Measurements from ENCODE around the gene C1orf50.
"Not testable (repeated sequence)": the region's sequence is repeated elsewhere in the genome, so short reads cannot be mapped to it uniquely, and the experiment has no call there.

Gene C1orf50

DNA sequence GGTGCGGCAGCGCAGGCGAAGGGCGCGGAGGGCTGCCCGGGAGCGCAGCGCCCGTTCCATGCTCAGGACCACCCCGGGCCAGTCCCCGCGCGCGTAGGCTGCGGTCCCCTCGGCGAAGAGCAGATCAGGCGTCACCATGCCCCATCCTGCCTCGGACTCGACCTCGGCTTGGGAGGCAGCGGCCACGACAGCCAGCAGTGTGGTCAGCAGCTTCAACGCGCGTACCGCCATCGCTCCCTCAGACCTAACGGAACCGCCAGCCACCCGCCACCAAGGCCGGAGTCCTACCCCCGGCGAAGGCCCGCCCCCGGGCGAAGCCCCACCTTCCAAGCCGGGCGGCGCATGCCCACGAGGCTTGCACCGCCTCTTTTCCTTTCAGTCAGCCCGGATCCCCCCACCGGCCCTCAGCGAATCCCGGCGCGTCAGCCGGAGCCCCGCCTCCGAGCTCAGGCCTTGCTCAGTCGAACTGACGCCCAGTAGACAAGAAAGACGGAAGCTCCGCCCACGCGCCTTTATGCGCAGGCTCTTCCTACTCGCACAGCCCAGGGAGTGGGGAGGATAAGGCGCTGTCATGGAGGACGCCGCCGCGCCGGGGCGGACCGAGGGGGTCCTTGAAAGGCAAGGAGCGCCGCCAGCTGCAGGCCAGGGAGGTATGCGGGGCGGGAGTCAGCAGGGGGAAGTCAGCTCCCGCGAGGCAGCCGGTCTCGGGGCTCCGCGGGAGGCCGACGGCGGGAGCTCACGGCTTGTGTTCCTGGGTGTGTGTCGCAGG is at the start of gene C1orf50, which contains the start of gene P3H1:
C1orf50 (plus strand) TSS at position 509 of the 769 bp plus-strand sequence; CDS start at position 572, 63 bp downstream.
P3H1 (minus strand) TSS at position 288 of the 769 bp plus-strand sequence; CDS start at position 231, 57 bp downstream.
- no peaks in the 10 kb centered on the region for H3K27me3 Mint-ChIP-seq (ENCODE audit: low read depth)
- H3K4me3 Mint-ChIP-seq: no peak within 1 kb of the TSS
- H3K9me3 Mint-ChIP-seq: no peaks in the 10 kb centered on the region
- H3K27ac Mint-ChIP-seq: peak within 1 kb of the TSS; percentile 88
- peaks cover 7% of the 10 kb centered on the region for H3K36me3 Mint-ChIP-seq (ENCODE audit: low read depth)
- peaks cover 21% of the 10 kb centered on the region for H3K4me1 Mint-ChIP-seq (ENCODE audit: low read depth)

- Mint-ChIP-seq H3K4me1 (ENCODE audit: low read depth) (no peaks in the 10 kb centered on the region), H3K36me3 (ENCODE audit: low read depth) (peaks cover 13% of the 10 kb centered on the region)
Measured at GRCh38 chr1:42720868-42721267, 46.2 kb upstream of the C1orf50 start.

GRCh38 chr1:42721926-42722325 is 45.1 kb upstream of the C1orf50 start:
- Mint-ChIP-seq H3K27ac (no peak overlapping the region), H3K9me3 (no peaks in the 10 kb centered on the region), H3K36me3 (ENCODE audit: low read depth) (peaks cover 10% of the 10 kb centered on the region), H3K4me3 (no peak overlapping the region), H3K4me1 (ENCODE audit: low read depth) (no peaks in the 10 kb centered on the region), H3K27me3 (ENCODE audit: low read depth) (peaks cover 3% of the 10 kb centered on the region)

More at GRCh38 chr1:42720868-42721267, 46.2 kb upstream of the C1orf50 start:
- Mint-ChIP-seq H3K27ac (no peak overlapping the region), H3K4me3 (no peak overlapping the region), H3K9me3 (no peaks in the 10 kb centered on the region), H3K27me3 (ENCODE audit: low read depth) (peaks cover 3% of the 10 kb centered on the region)

DNA sequence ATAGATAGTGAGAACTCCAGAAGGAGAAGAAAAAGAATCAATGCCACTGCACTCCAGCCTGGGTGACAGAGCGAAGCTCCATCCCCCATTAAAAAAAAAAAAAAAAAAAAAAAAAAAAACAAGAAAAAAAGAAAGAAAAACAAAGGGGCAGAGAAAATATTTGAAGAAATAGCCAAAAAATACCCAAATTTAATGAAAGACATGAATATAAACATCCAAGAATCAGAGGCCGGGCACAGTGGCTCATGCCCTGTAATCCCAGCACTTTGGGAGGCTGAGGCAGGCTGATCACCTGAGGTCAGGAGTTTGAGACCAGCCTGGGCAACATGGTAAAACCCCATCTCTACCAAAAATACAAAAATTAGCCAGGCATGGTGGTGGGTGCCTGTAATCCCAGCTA is 44.6 kb upstream of the C1orf50 start:
- not testable (repeated sequence) for H3K27ac Mint-ChIP-seq; H3K36me3 Mint-ChIP-seq (ENCODE audit: low read depth); H3K4me1 Mint-ChIP-seq (ENCODE audit: low read depth); H3K4me3 Mint-ChIP-seq; H3K9me3 Mint-ChIP-seq; H3K27me3 Mint-ChIP-seq (ENCODE audit: low read depth)

- Mint-ChIP-seq H3K4me1 (ENCODE audit: low read depth) (no peaks in the 10 kb centered on the region), H3K27me3 (ENCODE audit: low read depth) (peaks cover 3% of the 10 kb centered on the region), H3K4me3 (no peak overlapping the region), H3K9me3 (no peaks in the 10 kb centered on the region), H3K27ac (no peak overlapping the region), H3K36me3 (ENCODE audit: low read depth) (peaks cover 3% of the 10 kb centered on the region)
Measured at GRCh38 chr1:42723511-42723910, 43.5 kb upstream of the C1orf50 start.

DNA sequence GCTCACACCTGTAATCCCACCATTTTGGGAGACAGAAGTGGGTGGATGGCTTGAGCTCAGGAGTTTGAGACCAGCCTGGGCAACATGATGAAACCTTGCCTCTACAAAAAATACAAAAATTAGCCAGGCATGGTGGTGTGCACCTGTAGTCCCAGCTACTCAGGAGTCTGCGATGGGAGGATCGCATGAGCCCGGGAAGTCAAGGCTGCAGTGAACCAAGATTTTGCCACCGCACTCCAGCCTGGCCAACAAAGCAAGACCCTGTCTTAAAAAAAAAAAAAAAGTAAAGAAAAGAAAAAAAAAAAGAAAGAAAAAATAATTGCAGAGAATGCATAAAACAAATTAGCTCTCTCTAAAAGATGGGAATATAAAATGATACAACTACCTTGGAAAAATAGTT is 41.2 kb upstream of the C1orf50 start:
- H3K36me3 Mint-ChIP-seq (ENCODE audit: low read depth); H3K27ac Mint-ChIP-seq; H3K27me3 Mint-ChIP-seq (ENCODE audit: low read depth); H3K4me1 Mint-ChIP-seq (ENCODE audit: low read depth); H3K9me3 Mint-ChIP-seq; H3K4me3 Mint-ChIP-seq: not testable (repeated sequence)

- no peak overlapping the region for H3K4me3 Mint-ChIP-seq
- no peaks in the 10 kb centered on the region for H3K27me3 Mint-ChIP-seq (ENCODE audit: low read depth)
- H3K9me3 Mint-ChIP-seq: no peaks in the 10 kb centered on the region
- H3K27ac Mint-ChIP-seq: no peak overlapping the region
- H3K36me3 Mint-ChIP-seq (ENCODE audit: low read depth): no peaks in the 10 kb centered on the region
- no peaks in the 10 kb centered on the region for H3K4me1 Mint-ChIP-seq (ENCODE audit: low read depth)
Measured at GRCh38 chr1:42730002-42730401, 37.0 kb upstream of the C1orf50 start.

DNA sequence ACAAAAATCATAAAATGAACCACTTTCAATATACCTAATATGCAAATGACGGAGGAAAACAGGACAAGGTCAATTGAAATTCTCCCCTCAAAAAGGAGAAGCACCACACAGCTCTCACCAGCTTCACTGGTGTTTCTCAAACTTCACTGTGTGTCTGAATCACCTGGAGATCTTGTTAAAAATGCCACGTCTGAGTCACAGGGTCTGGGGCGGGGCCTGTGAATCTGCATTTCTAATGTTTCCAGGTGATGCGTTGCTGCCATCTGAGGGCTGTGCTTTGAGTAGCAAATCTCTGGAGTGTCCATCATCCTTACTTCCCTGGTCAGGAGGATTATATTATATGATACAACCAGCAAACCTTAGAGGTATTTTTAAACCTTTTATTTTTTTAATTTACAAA is 36.1 kb upstream of the C1orf50 start:
- Mint-ChIP-seq H3K9me3 (no peaks in the 10 kb centered on the region), H3K36me3 (ENCODE audit: low read depth) (no peaks in the 10 kb centered on the region), H3K27me3 (ENCODE audit: low read depth) (no peaks in the 10 kb centered on the region), H3K4me1 (ENCODE audit: low read depth) (no peaks in the 10 kb centered on the region), H3K4me3 (no peak overlapping the region), H3K27ac (no peak overlapping the region)

DNA sequence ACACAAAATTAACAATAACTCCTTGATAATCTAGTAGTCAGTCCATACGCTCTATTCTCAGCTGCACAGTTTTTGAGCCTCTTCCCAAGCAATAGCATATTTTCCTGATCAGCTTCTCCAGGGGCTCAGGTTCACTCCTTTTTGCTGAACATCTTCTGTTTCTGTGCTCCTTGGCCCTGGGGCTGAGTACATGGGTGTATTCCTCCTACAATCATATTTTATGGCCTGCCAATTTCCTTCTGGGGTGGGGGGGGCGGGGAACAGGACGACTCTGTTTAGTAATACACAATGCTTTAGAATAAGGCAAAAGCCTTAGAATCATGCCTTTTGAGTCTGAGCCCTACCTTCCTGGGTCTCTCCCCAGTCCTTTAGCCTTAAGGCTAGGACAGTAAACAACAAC is 35.5 kb upstream of the C1orf50 start:
- Mint-ChIP-seq H3K27me3 (ENCODE audit: low read depth) (no peaks in the 10 kb centered on the region), H3K4me3 (no peak overlapping the region), H3K9me3 (no peaks in the 10 kb centered on the region), H3K27ac (no peak overlapping the region), H3K4me1 (ENCODE audit: low read depth) (no peaks in the 10 kb centered on the region), H3K36me3 (ENCODE audit: low read depth) (no peaks in the 10 kb centered on the region)

DNA sequence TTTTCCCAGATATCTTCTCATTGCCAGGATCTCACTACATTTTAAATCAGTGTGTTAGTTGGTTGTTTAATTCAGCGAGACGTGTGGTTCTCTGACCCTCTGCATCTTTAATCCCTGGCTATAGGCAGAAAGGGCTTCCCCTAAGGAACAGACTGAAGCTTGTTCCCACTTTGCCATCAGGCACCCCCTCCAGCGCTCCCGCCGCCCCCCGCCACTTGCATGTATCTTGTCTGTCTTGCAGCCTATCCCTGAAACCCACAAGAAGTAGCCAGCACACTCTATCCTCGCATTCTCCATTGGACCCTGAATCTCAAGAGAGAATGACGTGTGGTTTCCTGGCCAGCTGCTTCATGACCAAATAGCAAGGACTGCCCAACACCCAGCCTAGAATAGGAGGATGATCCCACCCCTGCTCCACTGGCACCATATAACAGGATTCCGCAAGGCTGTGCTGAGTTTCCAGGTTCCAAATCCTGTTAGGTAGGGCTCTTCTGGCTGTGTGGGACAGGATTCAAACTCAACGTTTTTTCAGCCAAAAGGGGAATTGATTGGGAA is 34.8 kb upstream of the C1orf50 start:
- no peaks in the 10 kb centered on the region for H3K36me3 Mint-ChIP-seq (ENCODE audit: low read depth)
- H3K27ac Mint-ChIP-seq: no peak overlapping the region
- no peaks in the 10 kb centered on the region for H3K9me3 Mint-ChIP-seq
- no peaks in the 10 kb centered on the region for H3K27me3 Mint-ChIP-seq (ENCODE audit: low read depth)
- H3K4me1 Mint-ChIP-seq (ENCODE audit: low read depth): peaks cover 4% of the 10 kb centered on the region
- H3K4me3 Mint-ChIP-seq: no peak overlapping the region

DNA sequence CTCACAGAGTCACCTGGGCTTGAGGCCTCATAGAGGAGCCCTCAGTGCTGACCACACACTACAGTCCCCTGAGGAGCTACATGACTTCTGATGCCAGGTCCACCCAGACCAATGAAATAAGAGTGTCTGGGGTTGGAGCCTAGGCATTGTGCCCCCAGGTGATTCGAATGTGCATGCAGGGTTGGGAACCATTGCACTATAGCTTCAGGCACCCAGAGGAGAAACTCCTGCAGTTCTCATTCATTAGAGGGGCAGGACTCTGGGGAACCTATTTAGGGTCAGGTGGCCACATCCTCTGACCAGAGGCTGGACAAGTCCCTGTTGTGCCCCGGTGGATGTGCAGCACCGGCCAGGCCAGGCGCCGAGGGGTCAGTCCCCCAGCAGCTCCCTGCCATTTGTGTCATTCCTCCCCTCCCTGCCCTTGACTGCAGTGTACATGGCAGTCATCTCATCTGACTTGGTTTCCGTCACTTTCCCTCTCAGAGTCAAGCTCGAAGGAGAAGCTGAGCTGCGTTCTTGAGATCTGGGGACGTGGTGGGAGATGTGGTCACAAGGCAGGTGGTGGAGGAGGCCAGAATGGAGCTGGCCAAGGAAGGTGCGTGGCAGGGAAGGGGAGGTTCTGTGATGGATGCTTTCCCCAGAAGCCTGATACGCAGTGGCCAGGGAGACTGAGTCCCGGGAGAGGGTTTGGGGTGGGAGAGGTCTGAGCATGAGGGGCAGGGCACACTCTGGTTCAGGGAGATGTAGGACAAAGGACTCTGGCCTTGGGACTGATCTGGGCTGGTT is 33.4 kb upstream of the C1orf50 start:
- H3K4me3 Mint-ChIP-seq: no peak overlapping the region
- H3K4me1 Mint-ChIP-seq (ENCODE audit: low read depth): peaks cover 7% of the 10 kb centered on the region
- no peak overlapping the region for H3K27ac Mint-ChIP-seq
- H3K9me3 Mint-ChIP-seq: no peaks in the 10 kb centered on the region
- no peaks in the 10 kb centered on the region for H3K36me3 Mint-ChIP-seq (ENCODE audit: low read depth)
- no peaks in the 10 kb centered on the region for H3K27me3 Mint-ChIP-seq (ENCODE audit: low read depth)

DNA sequence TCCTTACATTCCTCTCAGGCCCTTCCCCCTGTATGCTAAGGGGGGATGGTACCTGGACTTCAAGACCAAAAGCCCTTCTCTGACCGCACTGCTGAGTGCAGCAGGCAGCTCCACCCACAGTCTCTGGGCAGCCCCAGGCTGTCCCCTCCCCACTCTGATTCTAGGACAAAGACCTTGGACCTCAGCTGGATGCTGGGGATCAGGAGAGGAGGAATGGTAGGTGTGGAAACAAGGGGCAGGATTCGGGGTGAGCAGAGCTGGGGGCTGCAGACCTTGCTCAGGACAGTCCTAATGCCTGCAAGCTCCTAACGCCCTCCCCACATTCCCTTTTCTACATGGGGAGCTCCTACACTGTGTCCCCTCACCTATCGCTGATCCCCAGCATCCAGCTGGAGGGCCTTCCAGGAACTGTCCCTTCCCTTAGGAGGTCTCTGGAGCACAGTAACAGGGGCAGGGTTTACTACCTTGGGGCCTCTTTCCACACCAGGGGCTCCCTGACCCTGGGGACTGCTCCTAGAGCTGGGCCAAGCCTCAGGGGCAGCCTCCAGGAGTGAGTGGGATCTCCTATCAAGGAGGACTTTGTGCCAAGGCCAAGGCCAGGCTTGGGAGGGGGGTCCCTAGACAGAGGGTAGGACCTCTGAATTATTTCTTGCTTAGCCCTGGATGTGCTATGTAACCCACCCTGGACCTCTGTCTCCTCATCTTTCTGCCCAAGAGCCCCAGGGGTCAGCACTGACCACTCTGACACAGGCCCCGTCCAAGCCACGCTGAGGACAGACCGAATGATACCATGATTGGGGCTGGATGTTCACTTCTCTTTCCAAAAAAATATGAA is 32.6 kb upstream of the C1orf50 start:
- Mint-ChIP-seq H3K36me3 (ENCODE audit: low read depth) (no peaks in the 10 kb centered on the region), H3K9me3 (no peaks in the 10 kb centered on the region), H3K27ac (no peak overlapping the region), H3K4me1 (ENCODE audit: low read depth) (peaks cover 7% of the 10 kb centered on the region), H3K27me3 (ENCODE audit: low read depth) (no peaks in the 10 kb centered on the region), H3K4me3 (no peak overlapping the region)

DNA sequence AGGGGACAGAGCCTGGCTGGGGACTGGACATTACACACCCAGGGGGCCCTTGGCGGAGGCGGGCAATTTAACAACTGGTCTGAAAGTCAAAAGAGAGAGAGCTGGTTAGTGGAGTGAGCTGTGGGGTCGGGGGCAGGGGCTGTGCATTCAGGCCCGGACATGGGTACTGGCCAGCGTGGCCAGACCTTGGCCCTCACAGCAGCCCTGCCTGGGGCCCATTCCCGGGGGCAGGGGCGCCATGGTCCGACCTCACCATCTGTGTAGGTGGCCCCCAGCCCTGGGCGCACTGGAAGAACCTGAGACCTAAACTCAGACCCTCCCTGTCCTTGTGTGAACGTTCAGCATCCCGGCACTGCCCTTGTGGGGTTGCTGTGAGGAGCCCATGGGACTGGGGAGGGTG is 32.0 kb upstream of the C1orf50 start:
- Mint-ChIP-seq H3K4me3 (no peak overlapping the region), H3K36me3 (ENCODE audit: low read depth) (no peaks in the 10 kb centered on the region)

DNA sequence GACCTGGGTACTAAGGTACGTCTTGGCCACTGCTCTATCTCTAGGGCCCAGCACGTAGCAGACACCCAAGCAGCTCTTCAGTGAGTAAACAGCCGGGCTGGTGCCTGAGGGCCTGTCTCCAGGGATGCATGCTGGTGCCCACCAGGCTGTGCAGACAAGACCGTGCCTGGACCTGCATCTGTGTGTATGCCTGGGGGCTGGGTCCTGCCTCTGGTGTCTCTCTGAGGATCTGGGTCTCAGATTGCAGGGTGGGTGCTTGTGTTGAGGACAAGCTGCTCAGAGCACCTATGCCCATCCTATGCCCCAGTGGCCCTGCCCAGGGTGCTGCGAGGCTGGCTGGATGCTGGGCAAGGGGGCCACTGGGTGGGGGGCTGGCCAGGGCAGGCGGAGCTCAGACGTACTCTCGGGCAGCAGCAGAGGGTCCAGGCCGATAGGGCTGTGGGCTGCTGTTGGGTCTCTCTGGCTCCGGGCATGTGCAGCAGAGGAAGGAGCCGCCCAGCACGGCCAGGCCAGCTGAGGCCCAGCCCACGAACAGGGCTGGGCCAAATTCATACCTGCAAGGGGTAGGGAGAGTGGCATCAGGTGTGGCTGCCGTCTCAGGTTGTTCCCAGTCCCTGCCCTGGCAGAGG is 31.5 kb upstream of the C1orf50 start:
- Mint-ChIP-seq H3K27ac (no peak overlapping the region), H3K36me3 (ENCODE audit: low read depth) (no peaks in the 10 kb centered on the region), H3K4me3 (no peak overlapping the region), H3K9me3 (no peaks in the 10 kb centered on the region), H3K27me3 (ENCODE audit: low read depth) (no peaks in the 10 kb centered on the region), H3K4me1 (ENCODE audit: low read depth) (peaks cover 7% of the 10 kb centered on the region)

More for the DNA sequence above, 32.0 kb upstream of the C1orf50 start:
- peaks cover 7% of the 10 kb centered on the region for H3K4me1 Mint-ChIP-seq (ENCODE audit: low read depth)
- H3K27ac Mint-ChIP-seq: no peak overlapping the region
- no peaks in the 10 kb centered on the region for H3K9me3 Mint-ChIP-seq
- no peaks in the 10 kb centered on the region for H3K27me3 Mint-ChIP-seq (ENCODE audit: low read depth)

Data from T-helper 1 cell treated with Interleukin-12 subunit alpha and Interleukin-12 subunit beta and Interleukin-4 antibody, amounts not matched to agents 30 μg/mL and 1 μg/mL, for 36 hours (primary cell).